HEK293T (cell line): ENCODE results near the gene CMTM1.

ENCODE experiments used
- ARNT ChIP-seq: fragments of 450-650 bp; IDR thresholded peaks from 2 replicates; pipeline ENCODE4 v1.6.1; 2017; ENCODE audit warnings: mild to moderate bottlenecking
- BHLHE40 ChIP-seq: fragments of 450-650 bp; IDR thresholded peaks from 2 replicates; pipeline ENCODE4 v1.6.1; 2016; ENCODE audit warnings: mild to moderate bottlenecking, moderate library complexity, borderline replicate concordance
- ELF4 ChIP-seq: fragments of 450-650 bp; IDR thresholded peaks from 2 replicates; pipeline ENCODE4 v1.6.1; 2017; ENCODE audit warnings: antibody characterized with exemption
- FOXA1 ChIP-seq: fragments of 450-650 bp; IDR thresholded peaks from 2 replicates; pipeline ENCODE4 v1.6.1; 2016; ENCODE audit warnings: mild to moderate bottlenecking
- FOXK2 ChIP-seq: fragments of 450-650 bp; IDR thresholded peaks from 2 replicates; pipeline ENCODE4 v1.6.1; 2016; ENCODE audit warnings: mild to moderate bottlenecking
- FOXM1 ChIP-seq: fragments of 450-650 bp; IDR thresholded peaks from 2 replicates; pipeline ENCODE4 v1.6.1; 2017; ENCODE audit warnings: mild to moderate bottlenecking, borderline replicate concordance
- HDGF ChIP-seq: fragments of 450-650 bp; IDR thresholded peaks from 2 replicates; pipeline ENCODE4 v1.6.1; 2017; ENCODE audit warnings: antibody characterized with exemption, borderline replicate concordance
- NFRKB ChIP-seq: fragments of 450-650 bp; IDR thresholded peaks from 2 replicates; pipeline ENCODE4 v1.6.1; 2016; ENCODE audit warnings: mild to moderate bottlenecking, moderate library complexity
- PKNOX1 ChIP-seq: fragments of 450-650 bp; IDR thresholded peaks from 2 replicates; pipeline ENCODE4 v1.6.1; 2016
- TARDBP ChIP-seq: fragments of 450-650 bp; IDR thresholded peaks from 2 replicates; pipeline ENCODE4 v1.6.1; 2016
- ZNF384 ChIP-seq: fragments of 450-650 bp; IDR thresholded peaks from 2 replicates; pipeline ENCODE4 v1.6.1; 2016

GRCh38 chr16:66548868-66549267 lies 17.4 kb upstream of the CMTM1 start:
- no peak for TF ChIP-seq FOXA1
- TF ChIP-seq FOXM1, result no peak
- TF ChIP-seq ARNT, result no peak
- TF ChIP-seq NFRKB, result no peak
- no peak for TF ChIP-seq ELF4
- TF ChIP-seq FOXK2, result no peak
- no peak for TF ChIP-seq BHLHE40
- no peak for TF ChIP-seq ZNF384
- TF ChIP-seq TARDBP, result no peak
- TF ChIP-seq PKNOX1, result no peak
- TF ChIP-seq HDGF, result no peak
